ENCODE results near the gene GJD2.

DNA sequence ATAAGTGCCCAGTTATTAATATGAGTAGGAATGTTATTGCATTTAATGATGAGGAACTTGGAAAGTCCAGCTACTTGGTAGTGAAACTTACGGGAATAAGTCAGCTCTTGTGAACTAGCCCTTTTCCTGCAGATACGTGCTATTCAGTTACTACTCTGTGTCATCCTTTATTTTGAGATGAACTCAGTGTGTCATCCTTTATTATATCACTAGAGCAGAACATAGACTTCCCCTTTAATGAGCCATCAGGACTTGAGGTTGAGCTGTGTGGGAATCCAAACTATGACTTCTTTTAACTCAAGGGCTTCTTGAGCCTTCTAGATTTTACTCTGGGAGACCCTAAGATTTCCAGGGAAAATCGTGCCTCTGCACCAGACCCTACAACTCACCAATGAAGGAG, 36.9 kb upstream of the GJD2 start:
- TF ChIP-seq BCL11A (tag by site-specific recombination; IDR thresholded peaks at IDR 0.05; ENCODE audit: low read depth) (no peak), ZNF423 (tag by site-specific recombination; IDR thresholded peaks at IDR 0.05) (no peak), ZNF138 (tag by site-specific recombination; IDR thresholded peaks at IDR 0.05; ENCODE audit: borderline replicate concordance) (no peak), RBAK (tag by site-specific recombination; IDR thresholded peaks at IDR 0.05) (no peak)
- TF ChIP-seq, protein P1, sequence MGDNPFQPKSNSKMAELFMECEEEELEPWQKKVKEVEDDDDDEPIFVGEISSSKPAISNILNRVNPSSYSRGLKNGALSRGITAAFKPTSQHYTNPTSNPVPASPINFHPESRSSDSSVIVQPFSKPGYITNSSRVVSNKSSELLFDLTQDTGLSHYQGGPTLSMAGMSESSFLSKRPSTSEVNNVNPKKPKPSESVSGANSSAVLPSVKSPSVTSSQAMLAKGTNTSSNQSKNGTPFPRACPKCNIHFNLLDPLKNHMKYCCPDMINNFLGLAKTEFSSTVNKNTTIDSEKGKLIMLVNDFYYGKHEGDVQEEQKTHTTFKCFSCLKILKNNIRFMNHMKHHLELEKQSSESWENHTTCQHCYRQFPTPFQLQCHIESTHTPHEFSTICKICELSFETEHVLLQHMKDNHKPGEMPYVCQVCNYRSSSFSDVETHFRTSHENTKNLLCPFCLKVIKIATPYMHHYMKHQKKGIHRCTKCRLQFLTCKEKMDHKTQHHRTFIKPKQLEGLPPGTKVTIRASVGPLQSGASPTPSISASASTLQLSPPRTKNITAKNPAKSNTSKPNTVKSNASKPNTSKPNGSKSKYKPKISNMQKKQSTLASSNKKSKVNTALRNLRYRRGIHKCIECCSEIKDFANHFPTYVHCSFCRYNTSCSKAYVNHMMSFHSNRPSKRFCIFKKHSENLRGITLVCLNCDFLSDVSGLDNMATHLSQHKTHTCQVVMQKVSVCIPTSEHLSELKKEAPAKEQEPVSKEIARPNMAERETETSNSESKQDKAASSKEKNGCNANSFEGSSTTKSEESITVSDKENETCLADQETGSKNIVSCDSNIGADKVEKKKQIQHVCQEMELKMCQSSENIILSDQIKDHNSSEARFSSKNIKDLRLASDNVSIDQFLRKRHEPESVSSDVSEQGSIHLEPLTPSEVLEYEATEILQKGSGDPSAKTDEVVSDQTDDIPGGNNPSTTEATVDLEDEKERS (tag by site-specific recombination; IDR thresholded peaks at IDR 0.05), result no peak
- TF ChIP-seq, protein P2, sequence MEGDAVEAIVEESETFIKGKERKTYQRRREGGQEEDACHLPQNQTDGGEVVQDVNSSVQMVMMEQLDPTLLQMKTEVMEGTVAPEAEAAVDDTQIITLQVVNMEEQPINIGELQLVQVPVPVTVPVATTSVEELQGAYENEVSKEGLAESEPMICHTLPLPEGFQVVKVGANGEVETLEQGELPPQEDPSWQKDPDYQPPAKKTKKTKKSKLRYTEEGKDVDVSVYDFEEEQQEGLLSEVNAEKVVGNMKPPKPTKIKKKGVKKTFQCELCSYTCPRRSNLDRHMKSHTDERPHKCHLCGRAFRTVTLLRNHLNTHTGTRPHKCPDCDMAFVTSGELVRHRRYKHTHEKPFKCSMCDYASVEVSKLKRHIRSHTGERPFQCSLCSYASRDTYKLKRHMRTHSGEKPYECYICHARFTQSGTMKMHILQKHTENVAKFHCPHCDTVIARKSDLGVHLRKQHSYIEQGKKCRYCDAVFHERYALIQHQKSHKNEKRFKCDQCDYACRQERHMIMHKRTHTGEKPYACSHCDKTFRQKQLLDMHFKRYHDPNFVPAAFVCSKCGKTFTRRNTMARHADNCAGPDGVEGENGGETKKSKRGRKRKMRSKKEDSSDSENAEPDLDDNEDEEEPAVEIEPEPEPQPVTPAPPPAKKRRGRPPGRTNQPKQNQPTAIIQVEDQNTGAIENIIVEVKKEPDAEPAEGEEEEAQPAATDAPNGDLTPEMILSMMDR (tag by site-specific recombination; IDR thresholded peaks at IDR 0.05), result no peak

Measured in HEK293 (cell line).